Panc1 (cell line): ENCODE measurements around the gene UQCRC2. TPM values are rescaled to one million over a fixed set of nuclear protein-coding genes. Genes with fewer than 3 reads are reported as not detected.

ENCODE experiments used
- ATAC-seq: fragments of 200-7000 bp; cut with Tn5 transposase; 2 replicates; pipeline ENCODE4 v1.9.1; 2020; ENCODE audit warnings: mild to moderate bottlenecking, moderate library complexity
- BruUV-seq: library from RNA; stranded (reverse); fragments of 400-500 nt; replicated peaks from 2 replicates; lab custom pipeline; 2021; lab: Mats Ljungman, UMichigan
- CTCF ChIA-PET: fragments of 300-600 bp; sonication (Branson Sonifier 250); formaldehyde crosslinking; loops from one replicate; lab custom pipeline; 2022; ENCODE audit warnings: antibody characterized with exemption; lab: Charles Lee
- POLR2A ChIA-PET: fragments of 300-600 bp; sonication (Branson Sonifier 250); formaldehyde crosslinking; loops from one replicate; lab custom pipeline; 2022; ENCODE audit warnings: antibody characterized with exemption; lab: Charles Lee
- DNase-seq: peaks from one replicate; pipeline ENCODE4 v3.0.0-alpha.2; 2010; ENCODE audit warnings: low read depth, low spot score
- H3K27ac ChIP-seq: 2 replicates; pipeline ENCODE4 v1.5.1; 2011; ENCODE audit warnings: mild to moderate bottlenecking, low read length, inconsistent platforms
- H3K27me3 ChIP-seq: fragments of 200-500 bp; sonication (Bioruptor generic); 2 replicates; pipeline ENCODE4 v1.6.0; 2014; ENCODE audit warnings: low read length, inconsistent platforms; ENCODE audit not compliant: control insufficient read depth, insufficient read depth
- H3K36me3 ChIP-seq: fragments of 200-500 bp; sonication (Bioruptor generic); 2 replicates; pipeline ENCODE4 v1.5.1; 2014; ENCODE audit warnings: inconsistent platforms, mild to moderate bottlenecking, low read length, moderate library complexity; ENCODE audit not compliant: control insufficient read depth, insufficient read depth
- H3K4me1 ChIP-seq: 2 replicates; pipeline ENCODE4 v1.5.1; 2011; ENCODE audit warnings: inconsistent platforms, mild to moderate bottlenecking, low read length, moderate library complexity; ENCODE audit not compliant: control insufficient read depth, insufficient read depth
- H3K4me3 ChIP-seq, 2 experiments: 2 replicates each; pipeline ENCODE4 v1.5.1; 2011 to 2012; ENCODE audit warnings: low read depth in 2 of 2, low read length in 2 of 2, mild to moderate bottlenecking in 2 of 2, inconsistent platforms in 1 of 2, moderate library complexity in 1 of 2
- H3K9me3 ChIP-seq: fragments of 200-500 bp; sonication (Bioruptor generic); 2 replicates; pipeline ENCODE4 v1.5.1; 2014; ENCODE audit warnings: low read depth, mild to moderate bottlenecking, inconsistent platforms, low read length, moderate library complexity; ENCODE audit not compliant: control insufficient read depth, insufficient read depth
- POLR2AphosphoS5 ChIP-seq: IDR thresholded peaks from 2 replicates; pipeline ENCODE4 v1.6.1; 2012; ENCODE audit warnings: mild to moderate bottlenecking, low read depth, low read length, moderate library complexity
- SIN3A ChIP-seq: IDR thresholded peaks from 2 replicates; pipeline ENCODE4 v1.6.1; 2012; ENCODE audit warnings: low read depth, mild to moderate bottlenecking, low read length, moderate library complexity, borderline replicate concordance; ENCODE audit not compliant: insufficient read depth
- TCF7L2 ChIP-seq: IDR thresholded peaks from 2 replicates; pipeline ENCODE4 v1.6.1; 2011; ENCODE audit warnings: mild to moderate bottlenecking, low read depth, low read length, inconsistent platforms
- in situ Hi-C: cut with HindIII; loops from 2 replicates; pipeline ENCODE4 v1.10.0; 2016; ENCODE audit warnings: low sequenced_read_pairs, low pct_unique_long_range_greater_than_20kb
- intact Hi-C: fragments of 100-400 bp; cut with micrococcal nuclease; formaldehyde crosslinking; loops from one replicate; pipeline ENCODE4 v1.10.0; 2022; ENCODE audit not compliant: unreplicated experiment
- total RNA-seq: library from RNA; stranded (reverse); gene quantifications from one replicate; pipeline ENCODE4 v1.2.1, GENCODE V29; 2021; ENCODE audit not compliant: unreplicated experiment
- TF ChIP-seq, protein P1 (sequence below), 2 experiments: IDR thresholded peaks; 2 replicates each; pipeline ENCODE4 v1.6.1; 2011 to 2012; ENCODE audit warnings: low read depth in 2 of 2, control low read depth in 1 of 2, low read length in 1 of 2, mild to moderate bottlenecking in 1 of 2, moderate library complexity in 1 of 2; ENCODE audit not compliant: insufficient read depth in 1 of 2
- TF ChIP-seq, protein P2 (sequence below): fragments of 450-650 bp; IDR thresholded peaks from 2 replicates; pipeline ENCODE4 v1.5.1; 2017; ENCODE audit warnings: mild to moderate bottlenecking

Gene UQCRC2
- total RNA-seq, 1 experiment from 2014 or later, result 248 TPM

DNA sequence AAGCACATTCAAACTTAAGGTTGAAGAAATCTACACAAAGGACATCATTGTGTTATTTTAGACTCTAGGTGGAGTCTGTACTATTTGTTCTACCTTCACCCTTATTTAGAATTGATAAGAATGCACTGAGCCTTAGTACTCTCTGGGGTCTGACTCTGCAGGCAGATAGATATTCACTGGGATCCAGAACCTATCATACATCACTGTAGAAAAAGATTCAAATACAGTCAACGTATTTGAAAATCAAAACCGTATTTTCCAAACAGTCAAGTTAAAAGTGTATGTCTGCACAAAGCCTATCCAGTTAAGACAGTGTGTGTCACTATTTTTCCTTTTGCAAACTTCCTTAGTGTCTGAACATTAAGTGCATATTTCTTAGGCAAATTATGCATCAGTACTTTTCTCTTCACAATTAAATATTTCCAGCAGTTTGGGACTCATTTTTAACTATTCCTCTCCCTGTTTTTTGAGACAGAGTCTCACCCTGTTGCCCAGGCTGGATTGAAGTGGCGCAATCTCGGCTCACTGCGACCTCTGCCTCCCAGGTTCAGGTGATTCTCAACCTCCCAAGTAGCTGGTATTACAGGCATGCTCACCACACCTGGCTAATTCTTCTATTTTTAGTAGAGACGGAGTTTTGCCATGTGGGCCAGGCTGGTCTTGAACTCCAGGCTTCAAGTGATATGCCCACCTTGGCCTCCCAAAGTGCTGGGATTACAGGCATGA, 77.1 kb downstream of the UQCRC2 start:
- peaks cover 52% of the 10 kb centered on the region for H3K4me1 ChIP-seq
- H3K27me3 ChIP-seq, result no peaks in the 10 kb centered on the region
- CTCF ChIA-PET, result no interaction called here
- H3K36me3 ChIP-seq, result no peaks in the 10 kb centered on the region
- POLR2A ChIA-PET, result no interaction called here
- H3K27ac ChIP-seq, result no peak overlapping the region
- no peaks in the 10 kb centered on the region for H3K9me3 ChIP-seq
- intact Hi-C loops (no loop called here), in situ Hi-C loops (no loop called here)
- TF ChIP-seq, protein P1, sequence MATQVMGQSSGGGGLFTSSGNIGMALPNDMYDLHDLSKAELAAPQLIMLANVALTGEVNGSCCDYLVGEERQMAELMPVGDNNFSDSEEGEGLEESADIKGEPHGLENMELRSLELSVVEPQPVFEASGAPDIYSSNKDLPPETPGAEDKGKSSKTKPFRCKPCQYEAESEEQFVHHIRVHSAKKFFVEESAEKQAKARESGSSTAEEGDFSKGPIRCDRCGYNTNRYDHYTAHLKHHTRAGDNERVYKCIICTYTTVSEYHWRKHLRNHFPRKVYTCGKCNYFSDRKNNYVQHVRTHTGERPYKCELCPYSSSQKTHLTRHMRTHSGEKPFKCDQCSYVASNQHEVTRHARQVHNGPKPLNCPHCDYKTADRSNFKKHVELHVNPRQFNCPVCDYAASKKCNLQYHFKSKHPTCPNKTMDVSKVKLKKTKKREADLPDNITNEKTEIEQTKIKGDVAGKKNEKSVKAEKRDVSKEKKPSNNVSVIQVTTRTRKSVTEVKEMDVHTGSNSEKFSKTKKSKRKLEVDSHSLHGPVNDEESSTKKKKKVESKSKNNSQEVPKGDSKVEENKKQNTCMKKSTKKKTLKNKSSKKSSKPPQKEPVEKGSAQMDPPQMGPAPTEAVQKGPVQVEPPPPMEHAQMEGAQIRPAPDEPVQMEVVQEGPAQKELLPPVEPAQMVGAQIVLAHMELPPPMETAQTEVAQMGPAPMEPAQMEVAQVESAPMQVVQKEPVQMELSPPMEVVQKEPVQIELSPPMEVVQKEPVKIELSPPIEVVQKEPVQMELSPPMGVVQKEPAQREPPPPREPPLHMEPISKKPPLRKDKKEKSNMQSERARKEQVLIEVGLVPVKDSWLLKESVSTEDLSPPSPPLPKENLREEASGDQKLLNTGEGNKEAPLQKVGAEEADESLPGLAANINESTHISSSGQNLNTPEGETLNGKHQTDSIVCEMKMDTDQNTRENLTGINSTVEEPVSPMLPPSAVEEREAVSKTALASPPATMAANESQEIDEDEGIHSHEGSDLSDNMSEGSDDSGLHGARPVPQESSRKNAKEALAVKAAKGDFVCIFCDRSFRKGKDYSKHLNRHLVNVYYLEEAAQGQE (IDR thresholded peaks at IDR 0.05; ENCODE audit: insufficient read depth in 1 of 2, low read depth in 2 of 2, low read length in 1 of 2), result no peak
- TF ChIP-seq POLR2AphosphoS5 (no peak), SIN3A (no peak), TCF7L2 (no peak)
- TF ChIP-seq, protein P2, sequence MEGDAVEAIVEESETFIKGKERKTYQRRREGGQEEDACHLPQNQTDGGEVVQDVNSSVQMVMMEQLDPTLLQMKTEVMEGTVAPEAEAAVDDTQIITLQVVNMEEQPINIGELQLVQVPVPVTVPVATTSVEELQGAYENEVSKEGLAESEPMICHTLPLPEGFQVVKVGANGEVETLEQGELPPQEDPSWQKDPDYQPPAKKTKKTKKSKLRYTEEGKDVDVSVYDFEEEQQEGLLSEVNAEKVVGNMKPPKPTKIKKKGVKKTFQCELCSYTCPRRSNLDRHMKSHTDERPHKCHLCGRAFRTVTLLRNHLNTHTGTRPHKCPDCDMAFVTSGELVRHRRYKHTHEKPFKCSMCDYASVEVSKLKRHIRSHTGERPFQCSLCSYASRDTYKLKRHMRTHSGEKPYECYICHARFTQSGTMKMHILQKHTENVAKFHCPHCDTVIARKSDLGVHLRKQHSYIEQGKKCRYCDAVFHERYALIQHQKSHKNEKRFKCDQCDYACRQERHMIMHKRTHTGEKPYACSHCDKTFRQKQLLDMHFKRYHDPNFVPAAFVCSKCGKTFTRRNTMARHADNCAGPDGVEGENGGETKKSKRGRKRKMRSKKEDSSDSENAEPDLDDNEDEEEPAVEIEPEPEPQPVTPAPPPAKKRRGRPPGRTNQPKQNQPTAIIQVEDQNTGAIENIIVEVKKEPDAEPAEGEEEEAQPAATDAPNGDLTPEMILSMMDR, result no peak
- no TSS peak for BruUV-seq
- H3K4me3 ChIP-seq, result no peak overlapping the region
- DNase-seq, result no peak
- ATAC-seq, result no peak

DNA sequence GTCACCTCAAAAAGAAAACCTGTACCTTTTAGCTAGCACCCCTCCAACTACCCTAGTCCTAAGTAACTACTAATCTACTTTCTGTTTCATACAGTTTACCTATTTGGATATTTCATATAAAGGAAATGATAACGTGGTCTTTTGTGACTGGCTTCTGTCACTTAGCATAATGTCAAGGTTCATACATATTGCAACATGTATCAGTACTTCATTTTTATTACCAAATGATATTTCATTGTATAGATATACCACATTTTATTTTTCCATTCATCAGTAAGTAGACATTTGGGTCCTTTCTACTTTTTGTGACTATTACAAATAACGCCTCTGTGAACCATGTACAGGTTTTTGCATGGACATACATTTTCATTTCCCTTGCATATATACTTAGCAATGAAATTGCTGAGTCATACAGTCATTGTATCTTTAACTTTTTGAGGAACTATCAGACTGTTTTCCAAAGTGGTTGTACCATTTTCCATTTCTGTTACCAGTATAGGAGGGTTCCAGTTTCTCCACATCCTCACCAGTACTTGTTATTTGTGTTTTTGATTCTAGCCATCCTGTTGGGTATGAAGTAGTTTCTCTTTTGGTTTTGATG, 78.4 kb downstream of the UQCRC2 start:
- Histone ChIP-seq H3K9me3 (no peaks in the 10 kb centered on the region), H3K4me1 (peaks cover 39% of the 10 kb centered on the region), H3K27ac (no peak overlapping the region; the same call in 1 of the 2 replicates), H3K27me3 (no peaks in the 10 kb centered on the region), H3K4me3 (no peak overlapping the region), H3K36me3 (no peaks in the 10 kb centered on the region)
- no peak for ATAC-seq
- DNase-seq, result no peak
- intact Hi-C loops, result no loop called here
- BruUV-seq, result no TSS peak
- CTCF ChIA-PET, result no interaction called here
- in situ Hi-C loops, result no loop called here
- POLR2A ChIA-PET, result no interaction called here
- TF ChIP-seq, protein P1 (IDR thresholded peaks at IDR 0.05; ENCODE audit: insufficient read depth in 1 of 2, low read depth in 2 of 2, low read length in 1 of 2), result no peak
- TF ChIP-seq POLR2AphosphoS5 (no peak), TCF7L2 (no peak), SIN3A (no peak)
- TF ChIP-seq, protein P2, result no peak
